H9 (cell line): Measurements from ENCODE around the gene CHI3L2. TPM values are rescaled to one million over a fixed set of nuclear protein-coding genes. Genes with fewer than 3 reads are reported as not detected.

Source experiments
- DNase-seq: peaks from one replicate; pipeline ENCODE4 v3.0.0-alpha.2; 2017
- H2AFZ ChIP-seq: one replicate; pipeline ENCODE4 v1.6.1; 2013; ENCODE audit warnings: mild to moderate bottlenecking, low read length, control low read depth, moderate library complexity
- H2AK5ac ChIP-seq: 2 replicates; pipeline ENCODE4 v1.6.1; 2013; ENCODE audit warnings: low read length, control low read depth, mixed read lengths; ENCODE audit not compliant: insufficient read length
- H2BK120ac ChIP-seq: one replicate; pipeline ENCODE4 v1.6.1; 2013; ENCODE audit warnings: low read depth, mild to moderate bottlenecking, low read length, control low read depth, inconsistent platforms; ENCODE audit not compliant: poor library complexity, severe bottlenecking
- H2BK12ac ChIP-seq: 2 replicates; pipeline ENCODE4 v1.6.1; 2013; ENCODE audit warnings: low read length, control low read depth, mixed read lengths, low read depth; ENCODE audit not compliant: insufficient read length
- H2BK15ac ChIP-seq: 2 replicates; pipeline ENCODE4 v1.6.1; 2013; ENCODE audit warnings: low read depth, low read length, control low read depth
- H2BK20ac ChIP-seq: one replicate; pipeline ENCODE4 v1.6.1; 2013; ENCODE audit warnings: low read depth, mild to moderate bottlenecking, low read length, control low read depth, inconsistent platforms; ENCODE audit not compliant: poor library complexity, severe bottlenecking
- H2BK5ac ChIP-seq: 2 replicates; pipeline ENCODE4 v1.6.1; 2013; ENCODE audit warnings: low read length, control low read depth, mixed read lengths; ENCODE audit not compliant: insufficient read length
- H3K14ac ChIP-seq: 2 replicates; pipeline ENCODE4 v1.6.1; 2013; ENCODE audit warnings: low read length, control low read depth; ENCODE audit not compliant: insufficient read depth
- H3K18ac ChIP-seq: 2 replicates; pipeline ENCODE4 v1.6.1; 2013; ENCODE audit warnings: low read depth, mild to moderate bottlenecking, mixed read lengths, low read length, control low read depth; ENCODE audit not compliant: insufficient read length
- H3K23ac ChIP-seq: 2 replicates; pipeline ENCODE4 v1.6.1; 2013; ENCODE audit warnings: low read length, control low read depth, mixed read lengths, low read depth; ENCODE audit not compliant: insufficient read length
- H3K23me2 ChIP-seq: 2 replicates; pipeline ENCODE4 v1.6.1; 2013; ENCODE audit warnings: low read depth, mild to moderate bottlenecking, mixed read lengths, low read length, control low read depth; ENCODE audit not compliant: insufficient read length, poor library complexity, severe bottlenecking
- H3K27ac ChIP-seq: 2 replicates; pipeline ENCODE4 v1.5.1; 2013; ENCODE audit warnings: low read length, control low read depth, mixed read lengths, low read depth; ENCODE audit not compliant: insufficient read length
- H3K27me3 ChIP-seq: 2 replicates; pipeline ENCODE4 v1.6.1; 2013; ENCODE audit warnings: low read length, control low read depth, inconsistent platforms; ENCODE audit not compliant: insufficient read depth
- H3K4ac ChIP-seq: 2 replicates; pipeline ENCODE4 v1.6.1; 2013; ENCODE audit warnings: low read depth, mild to moderate bottlenecking, control low read depth, inconsistent platforms, low read length, moderate library complexity
- H3K4me1 ChIP-seq: 2 replicates; pipeline ENCODE4 v1.6.1; 2013; ENCODE audit warnings: low read length, control low read depth, inconsistent platforms; ENCODE audit not compliant: insufficient read depth
- H3K4me2 ChIP-seq: 2 replicates; pipeline ENCODE4 v1.6.1; 2013; ENCODE audit warnings: low read length, control low read depth, mixed read lengths; ENCODE audit not compliant: insufficient read length, insufficient read depth
- H3K56ac ChIP-seq: 2 replicates; pipeline ENCODE4 v1.6.1; 2013; ENCODE audit warnings: low read depth, mild to moderate bottlenecking, mixed read lengths, low read length, control low read depth; ENCODE audit not compliant: insufficient read length
- H3K79me1 ChIP-seq: 2 replicates; pipeline ENCODE4 v1.6.1; 2013; ENCODE audit warnings: low read depth, mild to moderate bottlenecking, moderate library complexity, low read length, control low read depth, inconsistent platforms; ENCODE audit not compliant: insufficient read depth, poor library complexity, severe bottlenecking
- H3K79me2 ChIP-seq: 2 replicates; pipeline ENCODE4 v1.6.1; 2013; ENCODE audit warnings: low read length, control low read depth, inconsistent platforms; ENCODE audit not compliant: insufficient read depth
- H3K9ac ChIP-seq: 2 replicates; pipeline ENCODE4 v1.6.1; 2013; ENCODE audit warnings: low read length, control low read depth, mixed read lengths; ENCODE audit not compliant: insufficient read length; ENCODE audit errors: extremely low read depth
- H3K9me3 ChIP-seq: one replicate; pipeline ENCODE4 v1.6.1; 2013; ENCODE audit warnings: low read depth, low read length, inconsistent platforms; ENCODE audit not compliant: control insufficient read depth
- H3T11ph ChIP-seq: one replicate; pipeline ENCODE4 v1.6.1; 2013; ENCODE audit warnings: mild to moderate bottlenecking, low read length, control low read depth, inconsistent platforms
- H4K20me1 ChIP-seq: one replicate; pipeline ENCODE4 v1.6.1; 2013; ENCODE audit not compliant: control insufficient read depth, insufficient read length, insufficient read depth
- H4K5ac ChIP-seq: 2 replicates; pipeline ENCODE4 v1.6.1; 2013; ENCODE audit warnings: low read depth, mild to moderate bottlenecking, mixed read lengths, low read length, control low read depth; ENCODE audit not compliant: insufficient read length
- H4K8ac ChIP-seq: replicated peaks from 2 replicates; pipeline ENCODE4 v1.6.1; 2013; ENCODE audit warnings: low read length, control low read depth, mixed read lengths, low read depth; ENCODE audit not compliant: insufficient read length
- H4K91ac ChIP-seq: 2 replicates; pipeline ENCODE4 v1.6.1; 2013; ENCODE audit warnings: low read depth, mild to moderate bottlenecking, moderate library complexity, mixed read lengths, low read length, control low read depth; ENCODE audit not compliant: insufficient read length
- H3K27ac Mint-ChIP-seq, 3 experiments: 2 replicates in 2 of 3; 3 replicates in 1 of 3; pipeline ENCODE4 v1.8.0; 2020 to 2021; ENCODE audit warnings: mixed read lengths in 3 of 3, mild to moderate bottlenecking in 1 of 3, moderate library complexity in 1 of 3
- H3K27me3 Mint-ChIP-seq: 2 replicates; pipeline ENCODE4 v1.8.0; 2021; ENCODE audit warnings: low read depth, mild to moderate bottlenecking, moderate library complexity, mixed read lengths
- H3K36me3 Mint-ChIP-seq, 3 experiments: 2 replicates in 2 of 3; 3 replicates in 1 of 3; pipeline ENCODE4 v1.8.0; 2020 to 2021; ENCODE audit warnings: low read depth in 3 of 3, mixed read lengths in 3 of 3; ENCODE audit not compliant: insufficient read depth in 1 of 3
- H3K4me1 Mint-ChIP-seq, 2 experiments: 2 replicates each; pipeline ENCODE4 v1.8.0; 2020; ENCODE audit warnings: mixed read lengths in 2 of 2
- H3K4me3 Mint-ChIP-seq, 2 experiments: 2 replicates in 1 of 2; 3 replicates in 1 of 2; pipeline ENCODE4 v1.8.0; 2020 to 2021; ENCODE audit warnings: mild to moderate bottlenecking in 2 of 2, mixed read lengths in 2 of 2, moderate library complexity in 1 of 2
- H3K9me3 Mint-ChIP-seq, 2 experiments: 2 replicates in 1 of 2; 3 replicates in 1 of 2; pipeline ENCODE4 v1.8.0; 2020; ENCODE audit warnings: mild to moderate bottlenecking in 2 of 2, mixed read lengths in 2 of 2, moderate library complexity in 1 of 2
- WGBS: extraction: QIAGEN DNeasy Blood & Tissue Kit; methylation state at CpG from one replicate; pipeline ENCODE4 v1.1.7; 2013; ENCODE audit warnings: missing lambda C conversion rate, low lambda C conversion rate, mixed read lengths; ENCODE audit not compliant: insufficient read length; ENCODE audit errors: extremely low coverage; 5-methylcytosine and 5-hydroxymethylcytosine counted together
- total RNA-seq: library from RNA; stranded (reverse); gene quantifications from 2 replicates; pipeline ENCODE4 v1.2.1, GENCODE V29; 2021
- TF ChIP-seq, protein P1 (sequence below): fragments of 200-600 bp; sonication (generic); conservative IDR thresholded peaks from 3 replicates; pipeline ENCODE4 v1.8.0; 2021; ENCODE audit warnings: antibody characterized with exemption, mild to moderate bottlenecking

Gene CHI3L2
- total RNA-seq, 1 experiment from 2014 or later, result not detected

DNA sequence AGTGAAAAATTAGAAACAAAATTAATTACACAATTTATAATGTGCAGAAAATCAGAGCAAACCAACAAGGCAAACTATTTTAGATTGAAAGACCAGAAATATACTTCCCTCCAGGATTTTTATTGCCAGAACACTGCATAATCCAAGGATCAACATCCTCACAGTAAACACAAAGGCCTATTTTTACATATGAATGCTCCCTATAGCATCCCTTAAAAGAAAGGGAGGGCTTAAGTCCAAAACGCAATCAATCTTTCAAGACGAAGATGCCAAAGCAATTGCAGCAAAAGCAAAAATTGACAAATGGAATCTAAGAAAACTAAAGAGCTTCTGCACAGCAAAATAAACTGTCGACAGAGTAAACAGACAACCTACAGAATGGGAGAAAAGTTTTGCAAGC, 44.6 kb downstream of the CHI3L2 start:
- H3K9ac ChIP-seq, result no peak overlapping the region
- no peak overlapping the region for H4K91ac ChIP-seq
- Mint-ChIP-seq H3K4me1 (peaks cover 25 to 28% of the 10 kb centered on the region in 2 experiments), H3K4me3 (no peak overlapping the region), H3K27ac (peak overlapping the region in 2 of 3 experiments; percentile 36 to 93; a peak in 4 of 7 replicates), H3K36me3 (peaks cover 0 to 9% (median 0%) of the 10 kb centered on the region in 3 experiments; a peak in 3 of 7 replicates), H3K27me3 (no peaks in the 10 kb centered on the region; the same call in none of the 2 replicates), H3K9me3 (peaks cover 6 to 9% of the 10 kb centered on the region in 2 experiments; a peak in 3 of 5 replicates)
- H3K23me2 ChIP-seq, result no peaks in the 10 kb centered on the region
- H3K56ac ChIP-seq, result no peak overlapping the region
- H2BK12ac ChIP-seq, result no peak overlapping the region
- no peak overlapping the region for H2BK20ac ChIP-seq
- H4K5ac ChIP-seq, result no peak overlapping the region
- H3K18ac ChIP-seq, result no peak overlapping the region
- H2AK5ac ChIP-seq, result no peak overlapping the region
- no peak overlapping the region for H4K8ac ChIP-seq
- H3K79me1 ChIP-seq, result no peaks in the 10 kb centered on the region
- H3K4me1 ChIP-seq, result no peaks in the 10 kb centered on the region; the same call in 1 of the 2 replicates
- no peak overlapping the region for H2BK120ac ChIP-seq
- H3K9me3 ChIP-seq, result no peaks in the 10 kb centered on the region
- H3K27ac ChIP-seq, result no peak overlapping the region
- TF ChIP-seq, protein P1, sequence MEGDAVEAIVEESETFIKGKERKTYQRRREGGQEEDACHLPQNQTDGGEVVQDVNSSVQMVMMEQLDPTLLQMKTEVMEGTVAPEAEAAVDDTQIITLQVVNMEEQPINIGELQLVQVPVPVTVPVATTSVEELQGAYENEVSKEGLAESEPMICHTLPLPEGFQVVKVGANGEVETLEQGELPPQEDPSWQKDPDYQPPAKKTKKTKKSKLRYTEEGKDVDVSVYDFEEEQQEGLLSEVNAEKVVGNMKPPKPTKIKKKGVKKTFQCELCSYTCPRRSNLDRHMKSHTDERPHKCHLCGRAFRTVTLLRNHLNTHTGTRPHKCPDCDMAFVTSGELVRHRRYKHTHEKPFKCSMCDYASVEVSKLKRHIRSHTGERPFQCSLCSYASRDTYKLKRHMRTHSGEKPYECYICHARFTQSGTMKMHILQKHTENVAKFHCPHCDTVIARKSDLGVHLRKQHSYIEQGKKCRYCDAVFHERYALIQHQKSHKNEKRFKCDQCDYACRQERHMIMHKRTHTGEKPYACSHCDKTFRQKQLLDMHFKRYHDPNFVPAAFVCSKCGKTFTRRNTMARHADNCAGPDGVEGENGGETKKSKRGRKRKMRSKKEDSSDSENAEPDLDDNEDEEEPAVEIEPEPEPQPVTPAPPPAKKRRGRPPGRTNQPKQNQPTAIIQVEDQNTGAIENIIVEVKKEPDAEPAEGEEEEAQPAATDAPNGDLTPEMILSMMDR, result no peak
- no peak overlapping the region for H3K4ac ChIP-seq
- H3K23ac ChIP-seq, result no peak overlapping the region
- H3K14ac ChIP-seq, result no peak overlapping the region
- DNase-seq, result no peak
- H3K27me3 ChIP-seq, result no peaks in the 10 kb centered on the region
- H3K79me2 ChIP-seq, result no peaks in the 10 kb centered on the region
- no peak overlapping the region for H2AFZ ChIP-seq
- no peaks in the 10 kb centered on the region for H4K20me1 ChIP-seq
- H2BK15ac ChIP-seq, result no peak overlapping the region
- WGBS, result no CpG with 5 or more reads among the region's 3 CpGs
- H2BK5ac ChIP-seq, result no peak overlapping the region
- H3K4me2 ChIP-seq, result no peak overlapping the region
- H3T11ph ChIP-seq, result no peak overlapping the region
